Measurements from ENCODE around the gene GNMT. TPM values are rescaled to one million over a fixed set of nuclear protein-coding genes. Genes with fewer than 3 reads are reported as not detected.

The GNMT gene
- total RNA-seq, 2 experiments from 2014 or later, result 1.2 to 2.1 TPM

GRCh38 chr6:42987533-42988451 lies 27.2 kb downstream of the GNMT start:
- intact Hi-C loops (cut with DNase I, micrococcal nuclease), result no loop called here
- peaks cover 42% of the 10 kb centered on the region for H3K4me1 ChIP-seq (ENCODE audit: insufficient read depth, low read length)
- peak overlapping the region; percentile 44 for H3K27ac Mint-ChIP-seq
- H3K27ac ChIP-seq (ENCODE audit: low read depth in 1 of 2, low read length in 2 of 2), result no peak overlapping the region
- no peak for DNase-seq
- H3K36me3 ChIP-seq (ENCODE audit: insufficient read depth, low read length), result peaks cover 40% of the 10 kb centered on the region
- ChIA-PET CTCF (interaction anchor here (0.6 kb wide), 3 partner anchors 9 to 938 kb away, joined by 3 to 4 read pairs (median 3); partner anchors contain the start of gene PEX6), POLR2A (interaction anchor here (1.6 kb wide), 2 partner anchors 9 to 58 kb away, joined by 4 to 6 read pairs; partner anchors contain the start of genes CNPY3 and PEX6)
- H3K9me3 Mint-ChIP-seq, result no peaks in the 10 kb centered on the region
- no peak for ATAC-seq (ENCODE audit: poor library complexity)
- H3K4me3 Mint-ChIP-seq, result peak overlapping the region; percentile 51
- no peaks in the 10 kb centered on the region for H3K9me3 ChIP-seq (ENCODE audit: control insufficient read depth in 1 of 2, insufficient read depth in 1 of 2, low read length in 2 of 2)
- no peak overlapping the region for H3K4me3 ChIP-seq (ENCODE audit: low read length)
- no peaks in the 10 kb centered on the region for H3K27me3 Mint-ChIP-seq
- peaks cover 43% of the 10 kb centered on the region for H3K36me3 Mint-ChIP-seq (ENCODE audit: low read depth)
- peaks cover 50% of the 10 kb centered on the region for H3K4me1 Mint-ChIP-seq (ENCODE audit: low read depth)
- no peaks in the 10 kb centered on the region for H3K27me3 ChIP-seq (ENCODE audit: control insufficient read depth in 1 of 2, insufficient read depth in 2 of 2, low read length in 2 of 2)
- TF ChIP-seq CTCF (IDR thresholded peaks at IDR 0.05), result no peak

- Histone ChIP-seq H3K27ac (ENCODE audit: low read depth in 1 of 2, low read length in 2 of 2) (no peak overlapping the region), H3K9me3 (ENCODE audit: control insufficient read depth in 1 of 2, insufficient read depth in 1 of 2, low read length in 2 of 2) (no peaks in the 10 kb centered on the region), H3K4me3 (ENCODE audit: low read length) (no peak overlapping the region), H3K4me1 (ENCODE audit: insufficient read depth, low read length) (peaks cover 37% of the 10 kb centered on the region), H3K27me3 (ENCODE audit: control insufficient read depth in 1 of 2, insufficient read depth in 2 of 2, low read length in 2 of 2) (no peaks in the 10 kb centered on the region), H3K36me3 (ENCODE audit: insufficient read depth, low read length) (peaks cover 42% of the 10 kb centered on the region)
- peaks cover 51% of the 10 kb centered on the region for H3K4me1 Mint-ChIP-seq (ENCODE audit: low read depth)
- TF ChIP-seq CTCF (IDR thresholded peaks at IDR 0.05), result no peak
- peak overlapping the region; percentile 51 for H3K4me3 Mint-ChIP-seq
- H3K36me3 Mint-ChIP-seq (ENCODE audit: low read depth), result peaks cover 47% of the 10 kb centered on the region
- peak overlapping the region; percentile 6 for H3K27ac Mint-ChIP-seq
- H3K9me3 Mint-ChIP-seq, result no peaks in the 10 kb centered on the region
- DNase-seq, result no peak
- no peaks in the 10 kb centered on the region for H3K27me3 Mint-ChIP-seq
- no peak for ATAC-seq (ENCODE audit: poor library complexity)
- CTCF ChIA-PET, result interaction anchor here (0.6 kb wide), 1 partner anchor 10 kb away, joined by 3 read pairs; the partner anchor contains the start of gene PEX6
- intact Hi-C loops (cut with DNase I, micrococcal nuclease), result no loop called here
- POLR2A ChIA-PET, result interaction anchor here (0.9 to 1.6 kb wide), 3 partner anchors 9 to 59 kb away, joined by 3 to 6 read pairs (median 4); partner anchors contain the start of genes CNPY3, KLHDC3, MEA1 and PEX6
Observed at GRCh38 chr6:42988486-42989020, 28.0 kb downstream of the GNMT start.

- H3K36me3 Mint-ChIP-seq (ENCODE audit: low read depth), result peaks cover 48% of the 10 kb centered on the region
- H3K27ac Mint-ChIP-seq, result no peak overlapping the region
- peaks cover 43% of the 10 kb centered on the region for H3K4me1 Mint-ChIP-seq (ENCODE audit: low read depth)
- no peak overlapping the region for H3K4me3 Mint-ChIP-seq
- Histone ChIP-seq H3K27me3 (ENCODE audit: control insufficient read depth in 1 of 2, insufficient read depth in 2 of 2, low read length in 2 of 2) (no peaks in the 10 kb centered on the region), H3K27ac (ENCODE audit: low read depth in 1 of 2, low read length in 2 of 2) (no peak overlapping the region), H3K4me1 (ENCODE audit: insufficient read depth, low read length) (peaks cover 31% of the 10 kb centered on the region), H3K4me3 (ENCODE audit: low read length) (no peak overlapping the region), H3K9me3 (ENCODE audit: control insufficient read depth in 1 of 2, insufficient read depth in 1 of 2, low read length in 2 of 2) (no peaks in the 10 kb centered on the region), H3K36me3 (ENCODE audit: insufficient read depth, low read length) (peaks cover 47% of the 10 kb centered on the region)
- ATAC-seq (ENCODE audit: poor library complexity) (no peak), DNase-seq (no peak)
- TF ChIP-seq CTCF (IDR thresholded peaks at IDR 0.05), result no peak
- ChIA-PET POLR2A (interaction anchor here (0.9 kb wide), 1 partner anchor 11 kb away, joined by 3 read pairs; the partner anchor contains the start of gene PEX6), CTCF (no interaction called here)
- intact Hi-C loops (cut with DNase I, micrococcal nuclease), result no loop called here
- H3K9me3 Mint-ChIP-seq, result no peaks in the 10 kb centered on the region
- H3K27me3 Mint-ChIP-seq, result no peaks in the 10 kb centered on the region
Observed at GRCh38 chr6:42989923-42990322, 29.4 kb downstream of the GNMT start.

Data from CD4-positive, alpha-beta T cell (primary cell).